Measurements from ENCODE around the gene ENOX2.

ENOX2 gene

GRCh38 chrX:130879869-130880268 is 23.1 kb downstream of the ENOX2 start:
- no peak for DNase-seq (ENCODE audit: low read depth)

GRCh38 chrX:130878350-130879341 is 24.4 kb downstream of the ENOX2 start:
- peak; percentile 75 for DNase-seq (ENCODE audit: low read depth)

- no peak for DNase-seq (ENCODE audit: low read depth)
Observed at GRCh38 chrX:130877892-130878341, 25.1 kb downstream of the ENOX2 start.

GRCh38 chrX:130876226-130876625 is 26.8 kb downstream of the ENOX2 start:
- no peak for DNase-seq (ENCODE audit: low read depth)

- peak; percentile 33 for DNase-seq (ENCODE audit: low read depth)
Observed at GRCh38 chrX:130874751-130875150, 28.3 kb downstream of the ENOX2 start.

GRCh38 chrX:130869239-130869638 is 33.8 kb downstream of the ENOX2 start:
- DNase-seq (ENCODE audit: low read depth): no peak

- no peak for DNase-seq (ENCODE audit: low read depth)
Observed at GRCh38 chrX:130861462-130861861, 41.5 kb downstream of the ENOX2 start.

GRCh38 chrX:130857207-130857606 is 45.8 kb downstream of the ENOX2 start:
- DNase-seq (ENCODE audit: low read depth): no peak

- no peak for DNase-seq (ENCODE audit: low read depth)
Observed at GRCh38 chrX:130851569-130851968, 51.4 kb downstream of the ENOX2 start.

- DNase-seq (ENCODE audit: low read depth): no peak
Observed at GRCh38 chrX:130848763-130849162, 54.2 kb downstream of the ENOX2 start.

- DNase-seq (ENCODE audit: low read depth): no peak
Observed at GRCh38 chrX:130846746-130847145, 56.3 kb downstream of the ENOX2 start.

- DNase-seq (ENCODE audit: low read depth): no peak
Observed at GRCh38 chrX:130841776-130842175, 61.2 kb downstream of the ENOX2 start.

- no peak for DNase-seq (ENCODE audit: low read depth)
Observed at GRCh38 chrX:130840345-130840744, 62.7 kb downstream of the ENOX2 start.

- DNase-seq (ENCODE audit: low read depth): no peak
Observed at GRCh38 chrX:130836447-130836846, 66.6 kb downstream of the ENOX2 start.

GRCh38 chrX:130834830-130835229 is 68.2 kb downstream of the ENOX2 start:
- no peak for DNase-seq (ENCODE audit: low read depth)

GRCh38 chrX:130834149-130834548 is 68.9 kb downstream of the ENOX2 start:
- DNase-seq (ENCODE audit: low read depth): no peak

GRCh38 chrX:130831347-130831722 is 71.7 kb downstream of the ENOX2 start:
- no peak for DNase-seq (ENCODE audit: low read depth)

GRCh38 chrX:130830599-130831346 is 72.2 kb downstream of the ENOX2 start:
- no peak for DNase-seq (ENCODE audit: low read depth)

- no peak for DNase-seq (ENCODE audit: low read depth)
Observed at GRCh38 chrX:130829526-130830515, 73.2 kb downstream of the ENOX2 start.

- DNase-seq (ENCODE audit: low read depth): no peak
Observed at GRCh38 chrX:130828641-130829040, 74.4 kb downstream of the ENOX2 start.

GRCh38 chrX:130827648-130828047 is 75.4 kb downstream of the ENOX2 start:
- no peak for DNase-seq (ENCODE audit: low read depth)

- DNase-seq (ENCODE audit: low read depth): no peak
Observed at GRCh38 chrX:130826249-130826648, 76.8 kb downstream of the ENOX2 start.
